Stimulated activated CD4-positive, alpha-beta T cell treated with anti-CD3 and anti-CD28 coated beads, Interleukin-4, amount 100 ng/mL, for 1 hour (primary cell): ENCODE data around the gene PSPC1.
"Not testable (repeated sequence)": the region's sequence is repeated elsewhere in the genome, so short reads cannot be mapped to it uniquely, and the experiment has no call there.

Experiments used
- DNase-seq: peaks from one replicate; pipeline ENCODE4 v3.0.0-alpha.2; 2020

The PSPC1 gene

GRCh38 chr13:19759669-19760068, 23.1 kb downstream of the PSPC1 start:
- no peak for DNase-seq

GRCh38 chr13:19742643-19743042, 40.1 kb downstream of the PSPC1 start:
- no peak for DNase-seq

GRCh38 chr13:19737844-19738557, 44.7 kb downstream of the PSPC1 start:
- no peak for DNase-seq

GRCh38 chr13:19726611-19727010, 56.1 kb downstream of the PSPC1 start:
- DNase-seq = no peak

GRCh38 chr13:19725320-19725719, 57.4 kb downstream of the PSPC1 start:
- no peak for DNase-seq

- DNase-seq = no peak
Measured at GRCh38 chr13:19720039-19720438, 62.7 kb downstream of the PSPC1 start.

- no peak for DNase-seq
Measured at GRCh38 chr13:19713186-19713965, 69.4 kb downstream of the PSPC1 start.

GRCh38 chr13:19709782-19710181, 73.0 kb downstream of the PSPC1 start:
- DNase-seq = not testable (repeated sequence)

GRCh38 chr13:19709039-19709438, 73.7 kb downstream of the PSPC1 start:
- not testable (repeated sequence) for DNase-seq

- DNase-seq = not testable (repeated sequence)
Measured at GRCh38 chr13:19704256-19704655, 78.5 kb downstream of the PSPC1 start.

- DNase-seq = not testable (repeated sequence)
Measured at GRCh38 chr13:19701619-19702018, 81.1 kb downstream of the PSPC1 start.

- DNase-seq = not testable (repeated sequence)
Measured at GRCh38 chr13:19700963-19701362, 81.8 kb downstream of the PSPC1 start.

GRCh38 chr13:19695829-19696228, 86.9 kb downstream of the PSPC1 start:
- no peak for DNase-seq

- DNase-seq = no peak
Measured at GRCh38 chr13:19695428-19695827, 87.3 kb downstream of the PSPC1 start.

- not testable (repeated sequence) for DNase-seq
Measured at GRCh38 chr13:19691447-19691846, 91.3 kb downstream of the PSPC1 start.

GRCh38 chr13:19685437-19685836, 97.3 kb downstream of the PSPC1 start:
- DNase-seq = no peak

- no peak for DNase-seq
Measured at GRCh38 chr13:19685034-19685433, 97.7 kb downstream of the PSPC1 start.

GRCh38 chr13:19681517-19681916, 101.2 kb downstream of the PSPC1 start:
- DNase-seq = no peak

GRCh38 chr13:19680751-19681150, 102.0 kb downstream of the PSPC1 start:
- DNase-seq = no peak

- no peak for DNase-seq
Measured at GRCh38 chr13:19676168-19676567, 106.6 kb downstream of the PSPC1 start.

GRCh38 chr13:19674898-19675297, 107.8 kb downstream of the PSPC1 start:
- no peak for DNase-seq

- DNase-seq = no peak
Measured at GRCh38 chr13:19673473-19674430, 109.0 kb downstream of the PSPC1 start.

GRCh38 chr13:19672990-19673389, 109.8 kb downstream of the PSPC1 start:
- no peak for DNase-seq
